GM10266 (cell line): Measurements from ENCODE around the gene OR10G3.
"Not testable (repeated sequence)": the region's sequence is repeated elsewhere in the genome, so short reads cannot be mapped to it uniquely, and the experiment has no call there.

Experiments used
- DNase-seq: peaks from one replicate; pipeline ENCODE4 v3.0.0; 2012; ENCODE audit errors: extremely low spot score
- CTCF ChIP-seq: IDR thresholded peaks from 2 replicates; pipeline ENCODE4 v1.5.1; 2012; ENCODE audit warnings: mild to moderate bottlenecking, low read depth; ENCODE audit not compliant: control insufficient read depth, insufficient read depth; ENCODE audit errors: missing control alignments

Gene OR10G3

GRCh38 chr14:21579976-21580375, at the start of gene OR10G3:
Gene OR10G3 (minus strand): TSS chr14:21580076. CDS start chr14:21570744, 9,332 bp downstream.
- TF ChIP-seq CTCF, result no peak
- DNase-seq, result no peak

- no peak for DNase-seq
These were observed 46.8 kb upstream of the OR10G3 start for GRCh38 chr14:21626491-21627230.

GRCh38 chr14:21617614-21618013, 37.7 kb upstream of the OR10G3 start:
- DNase-seq, result no peak
- no peak for TF ChIP-seq CTCF

More at GRCh38 chr14:21626491-21627230, 46.8 kb upstream of the OR10G3 start:
- TF ChIP-seq CTCF, result no peak

- no peak for DNase-seq
- no peak for TF ChIP-seq CTCF
These were observed 34.4 kb upstream of the OR10G3 start for GRCh38 chr14:21614240-21614639.

GRCh38 chr14:21612324-21612723, 32.4 kb upstream of the OR10G3 start:
- peak; percentile 35 for DNase-seq
- TF ChIP-seq CTCF, result no peak

- not testable (repeated sequence) for DNase-seq
These were observed 22.3 kb upstream of the OR10G3 start for GRCh38 chr14:21602181-21602580.

GRCh38 chr14:21589317-21589716, 9.4 kb upstream of the OR10G3 start:
- DNase-seq, result no peak
- TF ChIP-seq CTCF, result no peak

GRCh38 chr14:21575661-21576060, 4.2 kb downstream of the OR10G3 start:
- TF ChIP-seq CTCF, result no peak
- DNase-seq, result no peak
